Stimulated activated CD8-positive, alpha-beta memory T cell treated with anti-CD3 and anti-CD28 coated beads, Interleukin-2, amount 100 ng/mL, for 48 hours (primary cell): ENCODE data around the gene KRTAP19-4.
"Not testable (repeated sequence)": the region's sequence is repeated elsewhere in the genome, so short reads cannot be mapped to it uniquely, and the experiment has no call there.

Experiments
- DNase-seq, 2 donors: peaks; one replicate each; pipeline ENCODE4 v3.0.0-alpha.2; 2020; ENCODE audit warnings: low read depth in 2 of 2

The KRTAP19-4 gene

GRCh38 chr21:30497065-30497464 is at the start of gene KRTAP19-4:
Gene KRTAP19-4, minus strand, starts transcription at chr21:30497165. Its CDS starts 55 bp downstream, at chr21:30497110.
- DNase-seq = no peak

GRCh38 chr21:30541764-30542163 is 44.8 kb upstream of the KRTAP19-4 start, which contains the start of gene KRTAP19-6:
Gene KRTAP19-6, minus strand, starts transcription at chr21:30541864. Its CDS starts 31 bp downstream, at chr21:30541833.
- no peak for DNase-seq

GRCh38 chr21:30518876-30519275 is 21.9 kb upstream of the KRTAP19-4 start:
- no peak for DNase-seq

- DNase-seq = no peak
Measured at GRCh38 chr21:30515681-30516080, 18.7 kb upstream of the KRTAP19-4 start.

- not testable (repeated sequence) for DNase-seq
Measured at GRCh38 chr21:30505621-30506205, 8.7 kb upstream of the KRTAP19-4 start.

GRCh38 chr21:30502041-30502440 is 5.1 kb upstream of the KRTAP19-4 start, which contains the start of gene KRTAP19-5:
Gene KRTAP19-5, minus strand, starts transcription at chr21:30502141. Its CDS starts 51 bp downstream, at chr21:30502090.
- no peak for DNase-seq

GRCh38 chr21:30491963-30492428 is 5.0 kb downstream of the KRTAP19-4 start, which contains the start of gene KRTAP19-3:
Gene KRTAP19-3, minus strand, starts transcription at chr21:30492013. Its CDS starts 56 bp downstream, at chr21:30491957.
- DNase-seq = no peak

GRCh38 chr21:30487336-30487735 is 9.6 kb downstream of the KRTAP19-4 start, which contains the start of gene KRTAP19-2:
Gene KRTAP19-2, minus strand, starts transcription at chr21:30487436. Its CDS starts 88 bp downstream, at chr21:30487348.
- DNase-seq = no peak

GRCh38 chr21:30486180-30486579 is 10.8 kb downstream of the KRTAP19-4 start:
- no peak for DNase-seq

GRCh38 chr21:30482130-30482529 is 14.8 kb downstream of the KRTAP19-4 start:
- DNase-seq = no peak

GRCh38 chr21:30480145-30480544 is 16.8 kb downstream of the KRTAP19-4 start, which contains the start of gene KRTAP19-1:
Gene KRTAP19-1, minus strand, starts transcription at chr21:30480367. Its CDS starts 50 bp downstream, at chr21:30480317.
- no peak for DNase-seq

- DNase-seq = no peak
Measured at GRCh38 chr21:30479259-30479658, 17.7 kb downstream of the KRTAP19-4 start.

GRCh38 chr21:30478004-30478403 is 19.0 kb downstream of the KRTAP19-4 start:
- no peak for DNase-seq

GRCh38 chr21:30468900-30469714 is 27.9 kb downstream of the KRTAP19-4 start:
- no peak for DNase-seq

GRCh38 chr21:30463713-30464112 is 33.3 kb downstream of the KRTAP19-4 start:
- no peak for DNase-seq

- DNase-seq = no peak
Measured at GRCh38 chr21:30448514-30448913, 48.5 kb downstream of the KRTAP19-4 start.

GRCh38 chr21:30447056-30447455 is 49.9 kb downstream of the KRTAP19-4 start:
- no peak for DNase-seq
